ENCODE results near the gene HSPA1A.

DNA sequence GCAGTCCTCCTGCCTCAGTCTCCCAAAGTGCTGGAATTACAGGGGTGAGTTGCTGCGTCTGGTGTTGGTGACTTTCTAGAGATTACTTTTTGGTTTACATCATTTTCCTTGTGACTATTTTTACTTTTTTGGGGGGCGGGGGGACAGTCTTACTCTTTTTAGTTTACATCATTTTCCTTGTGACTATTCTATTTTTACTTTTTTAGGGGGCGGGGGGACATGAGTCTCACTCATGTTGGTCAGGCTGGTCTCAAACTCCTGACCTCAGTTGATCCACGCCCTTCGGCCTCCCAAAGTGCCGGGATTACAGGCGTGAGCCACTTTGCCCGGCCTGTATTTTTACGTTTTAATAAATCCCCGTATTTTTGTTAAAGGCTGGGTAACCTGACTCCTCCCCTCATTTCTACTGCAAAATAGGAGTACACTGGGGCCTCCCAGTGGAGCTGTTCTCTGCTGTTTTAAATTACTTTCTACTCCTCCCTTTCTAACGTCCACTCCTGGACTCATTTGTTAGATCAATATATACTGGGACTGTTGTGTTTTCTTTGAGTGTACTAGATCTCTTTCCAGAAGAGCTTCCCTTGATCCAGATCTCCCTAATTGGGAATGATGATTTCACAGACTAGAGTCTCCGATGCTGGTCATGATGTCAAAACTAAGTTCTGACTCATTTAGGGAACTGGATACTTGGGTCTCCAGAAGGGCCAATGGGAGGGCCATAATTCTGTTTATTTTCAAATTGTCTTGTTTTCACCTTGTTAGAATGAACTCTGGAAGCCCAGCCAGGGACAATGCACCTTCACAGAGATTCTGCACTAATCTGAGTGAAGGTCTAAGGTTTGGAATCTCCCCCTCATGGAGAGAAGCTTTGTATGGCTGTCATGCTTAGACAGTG lies 21.4 kb downstream of the HSPA1A start:
- TF ChIP-seq CTCF (tag by site-specific recombination; IDR thresholded peaks at IDR 0.05) = no peak
- no peak for TF ChIP-seq ZNF274 (IDR thresholded peaks at IDR 0.05; ENCODE audit: low read length)
- TF ChIP-seq ZNF274 (tag by site-specific recombination; IDR thresholded peaks at IDR 0.05; ENCODE audit: borderline replicate concordance) = no peak
- TF ChIP-seq ZNF776 (tag by site-specific recombination; IDR thresholded peaks at IDR 0.05; ENCODE audit: borderline replicate concordance) = no peak
- TF ChIP-seq ZNF501 (tag by site-specific recombination; IDR thresholded peaks at IDR 0.05) = no peak
- TF ChIP-seq ATF2 (tag by site-specific recombination; IDR thresholded peaks at IDR 0.05; ENCODE audit: low read depth) = no peak
- TF ChIP-seq GFI1B (tag by site-specific recombination; IDR thresholded peaks at IDR 0.05) = no peak
- TF ChIP-seq ZNF514 (tag by site-specific recombination; IDR thresholded peaks at IDR 0.05) = no peak
- no peak for TF ChIP-seq YY2 (tag by site-specific recombination; IDR thresholded peaks at IDR 0.05)
- no peak for TF ChIP-seq ZNF692 (tag by site-specific recombination; IDR thresholded peaks at IDR 0.05)
- TF ChIP-seq, protein P1, sequence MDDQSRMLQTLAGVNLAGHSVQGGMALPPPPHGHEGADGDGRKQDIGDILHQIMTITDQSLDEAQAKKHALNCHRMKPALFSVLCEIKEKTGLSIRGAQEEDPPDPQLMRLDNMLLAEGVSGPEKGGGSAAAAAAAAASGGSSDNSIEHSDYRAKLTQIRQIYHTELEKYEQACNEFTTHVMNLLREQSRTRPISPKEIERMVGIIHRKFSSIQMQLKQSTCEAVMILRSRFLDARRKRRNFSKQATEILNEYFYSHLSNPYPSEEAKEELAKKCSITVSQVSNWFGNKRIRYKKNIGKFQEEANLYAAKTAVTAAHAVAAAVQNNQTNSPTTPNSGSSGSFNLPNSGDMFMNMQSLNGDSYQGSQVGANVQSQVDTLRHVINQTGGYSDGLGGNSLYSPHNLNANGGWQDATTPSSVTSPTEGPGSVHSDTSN (CRISPR knock-in tag; IDR thresholded peaks at IDR 0.05) = no peak
- TF ChIP-seq, protein P2, sequence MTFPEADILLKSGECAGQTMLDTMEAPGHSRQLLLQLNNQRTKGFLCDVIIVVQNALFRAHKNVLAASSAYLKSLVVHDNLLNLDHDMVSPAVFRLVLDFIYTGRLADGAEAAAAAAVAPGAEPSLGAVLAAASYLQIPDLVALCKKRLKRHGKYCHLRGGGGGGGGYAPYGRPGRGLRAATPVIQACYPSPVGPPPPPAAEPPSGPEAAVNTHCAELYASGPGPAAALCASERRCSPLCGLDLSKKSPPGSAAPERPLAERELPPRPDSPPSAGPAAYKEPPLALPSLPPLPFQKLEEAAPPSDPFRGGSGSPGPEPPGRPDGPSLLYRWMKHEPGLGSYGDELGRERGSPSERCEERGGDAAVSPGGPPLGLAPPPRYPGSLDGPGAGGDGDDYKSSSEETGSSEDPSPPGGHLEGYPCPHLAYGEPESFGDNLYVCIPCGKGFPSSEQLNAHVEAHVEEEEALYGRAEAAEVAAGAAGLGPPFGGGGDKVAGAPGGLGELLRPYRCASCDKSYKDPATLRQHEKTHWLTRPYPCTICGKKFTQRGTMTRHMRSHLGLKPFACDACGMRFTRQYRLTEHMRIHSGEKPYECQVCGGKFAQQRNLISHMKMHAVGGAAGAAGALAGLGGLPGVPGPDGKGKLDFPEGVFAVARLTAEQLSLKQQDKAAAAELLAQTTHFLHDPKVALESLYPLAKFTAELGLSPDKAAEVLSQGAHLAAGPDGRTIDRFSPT (tag by site-specific recombination; IDR thresholded peaks at IDR 0.05) = no peak
- TF ChIP-seq, protein P3, sequence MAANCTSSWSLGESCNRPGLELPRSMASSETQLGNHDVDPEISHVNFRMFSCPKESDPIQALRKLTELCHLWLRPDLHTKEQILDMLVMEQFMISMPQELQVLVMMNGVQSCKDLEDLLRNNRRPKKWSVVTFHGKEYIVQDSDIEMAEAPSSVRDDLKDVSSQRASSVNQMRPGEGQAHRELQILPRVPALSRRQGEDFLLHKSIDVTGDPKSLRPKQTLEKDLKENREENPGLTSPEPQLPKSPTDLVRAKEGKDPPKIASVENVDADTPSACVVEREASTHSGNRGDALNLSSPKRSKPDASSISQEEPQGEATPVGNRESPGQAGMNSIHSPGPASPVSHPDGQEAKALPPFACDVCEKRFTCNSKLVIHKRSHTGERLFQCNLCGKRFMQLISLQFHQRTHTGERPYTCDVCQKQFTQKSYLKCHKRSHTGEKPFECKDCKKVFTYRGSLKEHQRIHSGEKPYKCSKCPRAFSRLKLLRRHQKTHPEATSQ (tag by site-specific recombination; IDR thresholded peaks at IDR 0.05) = no peak
- no peak for TF ChIP-seq ZNF146 (tag by site-specific recombination; IDR thresholded peaks at IDR 0.05)

Data from HEK293 (cell line).